CD14-positive monocyte (primary cell): ENCODE measurements around the gene ITGB6. TPM values are rescaled to one million over a fixed set of nuclear protein-coding genes. Genes with fewer than 3 reads are reported as not detected.
"Not testable (repeated sequence)": the region's sequence is repeated elsewhere in the genome, so short reads cannot be mapped to it uniquely, and the experiment has no call there.

Source experiments
- DNase-seq, 3 donors: peaks; one replicate each; pipeline ENCODE4 v3.0.0-alpha.2; 2011 to 2022
- H2AFZ ChIP-seq: 2 replicates; pipeline ENCODE4 v1.6.0; 2012; ENCODE audit warnings: mild to moderate bottlenecking, low read depth, low read length, inconsistent platforms; ENCODE audit not compliant: insufficient read depth, poor library complexity, severe bottlenecking
- H3K27ac ChIP-seq, 2 donors: 1 replicate in 1 of 2; 2 replicates in 1 of 2; pipeline ENCODE4 v1.5.1; 2012 to 2013; ENCODE audit warnings: low read length in 2 of 2, control low read depth in 1 of 2, inconsistent platforms in 1 of 2, low read depth in 1 of 2, mild to moderate bottlenecking in 1 of 2
- H3K27me3 ChIP-seq, 2 donors: one replicate each; pipeline versions ENCODE4 v1.6.0 to v1.6.1; 2011 to 2013; ENCODE audit warnings: low read length in 2 of 2; ENCODE audit not compliant: control insufficient read depth in 2 of 2, insufficient read depth in 2 of 2
- H3K36me3 ChIP-seq, 2 donors: replicated peaks in 1 of 2; 1 replicate in 1 of 2; 2 replicates in 1 of 2; pipeline versions ENCODE4 v1.5.1 to v1.6.1; 2012 to 2013; ENCODE audit warnings: low read length in 2 of 2, control low read depth in 1 of 2, inconsistent platforms in 1 of 2, mild to moderate bottlenecking in 1 of 2; ENCODE audit not compliant: insufficient read depth in 2 of 2, control insufficient read depth in 1 of 2
- H3K4me1 ChIP-seq, 2 donors: 1 replicate in 1 of 2; 2 replicates in 1 of 2; pipeline versions ENCODE4 v1.5.1 to v1.6.1; 2012 to 2013; ENCODE audit warnings: low read length in 2 of 2, control low read depth in 1 of 2, inconsistent platforms in 1 of 2, mild to moderate bottlenecking in 1 of 2, moderate library complexity in 1 of 2; ENCODE audit not compliant: insufficient read depth in 2 of 2, control insufficient read depth in 1 of 2
- H3K4me2 ChIP-seq: replicated peaks from 2 replicates; pipeline ENCODE3; 2012; ENCODE audit warnings: low read length, moderate library complexity, mild to moderate bottlenecking; ENCODE audit not compliant: poor library complexity, severe bottlenecking; ENCODE audit errors: extremely low read depth
- H3K4me3 ChIP-seq, 3 experiments: fragments of 200-600 bp in 1 of 3; sonication (generic) in 1 of 3; replicated peaks in 1 of 3; 1 replicate in 2 of 3; 2 replicates in 1 of 3; pipeline ENCODE4 v1.5.1; 2011 to 2013; ENCODE audit warnings: low read length in 3 of 3, mild to moderate bottlenecking in 3 of 3, control low read depth in 2 of 3, low read depth in 2 of 3, inconsistent platforms in 1 of 3, moderate library complexity in 1 of 3
- H3K79me2 ChIP-seq: 2 replicates; pipeline ENCODE4 v1.6.0; 2012; ENCODE audit warnings: mild to moderate bottlenecking, control low read depth, inconsistent platforms, low read length, moderate library complexity; ENCODE audit not compliant: insufficient read depth
- H3K9ac ChIP-seq: 2 replicates; pipeline ENCODE4 v1.6.0; 2017; ENCODE audit warnings: low read length, mild to moderate bottlenecking; ENCODE audit not compliant: insufficient read depth, poor library complexity, severe bottlenecking
- H3K9me3 ChIP-seq, 2 donors: replicated peaks in 1 of 2; 1 replicate in 1 of 2; 2 replicates in 1 of 2; pipeline versions ENCODE4 v1.5.1 to v1.6.1; 2012 to 2013; ENCODE audit warnings: low read length in 2 of 2, control low read depth in 1 of 2; ENCODE audit not compliant: control insufficient read depth in 1 of 2, insufficient read depth in 1 of 2
- H4K20me1 ChIP-seq: 2 replicates; pipeline ENCODE4 v1.6.0; 2012; ENCODE audit warnings: mild to moderate bottlenecking, low read length, control low read depth, moderate library complexity; ENCODE audit not compliant: insufficient read depth
- H3K27ac Mint-ChIP-seq, 7 donors: one replicate each; pipeline ENCODE4 v1.8.0; 2020; ENCODE audit warnings: mild to moderate bottlenecking in 7 of 7, mixed read lengths in 7 of 7, moderate library complexity in 6 of 7, inconsistent platforms in 2 of 7
- H3K27me3 Mint-ChIP-seq, 3 donors: one replicate each; pipeline ENCODE4 v1.8.0; 2021 to 2022; ENCODE audit warnings: low read depth in 3 of 3, mild to moderate bottlenecking in 3 of 3, mixed read lengths in 3 of 3, moderate library complexity in 3 of 3, inconsistent platforms in 1 of 3
- H3K36me3 Mint-ChIP-seq, 2 donors: one replicate each; pipeline ENCODE4 v1.8.0; 2020; ENCODE audit warnings: mixed read lengths in 2 of 2, inconsistent platforms in 1 of 2, mild to moderate bottlenecking in 1 of 2
- H3K4me1 Mint-ChIP-seq: one replicate; pipeline ENCODE4 v1.8.0; 2020; ENCODE audit warnings: mild to moderate bottlenecking, mixed read lengths
- H3K4me3 Mint-ChIP-seq, 2 donors: one replicate each; pipeline ENCODE4 v1.8.0; 2020; ENCODE audit warnings: mild to moderate bottlenecking in 2 of 2, mixed read lengths in 2 of 2, moderate library complexity in 1 of 2
- H3K9me3 Mint-ChIP-seq, 7 donors: one replicate each; pipeline ENCODE4 v1.8.0; 2020 to 2022; ENCODE audit warnings: mixed read lengths in 7 of 7, mild to moderate bottlenecking in 6 of 7, moderate library complexity in 6 of 7, inconsistent platforms in 2 of 7
- WGBS: methylation state at CpG from one replicate; pipeline ENCODE4 v1.1.5; 2013; ENCODE audit warnings: missing lambda C conversion rate; ENCODE audit not compliant: insufficient coverage; 5-methylcytosine and 5-hydroxymethylcytosine counted together
- intact Hi-C, 2 donors: fragments of 100-400 bp; cut with micrococcal nuclease; formaldehyde crosslinking; loops; one replicate each; pipeline versions ENCODE4 v1.15.0 to v1.15.1; 2023
- polyA plus RNA-seq, 3 donors: library from polyadenylated mRNA; depleted of rRNA in 1 of 3; unstranded in 2 of 3; stranded (reverse) in 1 of 3; fragments of 300-500 nt in 2 of 3; fragments of >200 nt in 1 of 3; fragmentation: Illumina TruSeq in 2 of 3; gene quantifications; 1 replicate in 2 of 3; 2 replicates in 1 of 3; pipeline ENCODE4 v1.2.3, GENCODE V29; 2012 to 2021
- TF ChIP-seq, protein P1 (sequence below): fragments of 200-600 bp; IDR thresholded peaks from one replicate; pipeline ENCODE4 v1.8.0; 2022; ENCODE audit warnings: antibody characterized with exemption, mild to moderate bottlenecking

ITGB6 gene
- polyA plus RNA-seq, 3 donors = not detected

DNA sequence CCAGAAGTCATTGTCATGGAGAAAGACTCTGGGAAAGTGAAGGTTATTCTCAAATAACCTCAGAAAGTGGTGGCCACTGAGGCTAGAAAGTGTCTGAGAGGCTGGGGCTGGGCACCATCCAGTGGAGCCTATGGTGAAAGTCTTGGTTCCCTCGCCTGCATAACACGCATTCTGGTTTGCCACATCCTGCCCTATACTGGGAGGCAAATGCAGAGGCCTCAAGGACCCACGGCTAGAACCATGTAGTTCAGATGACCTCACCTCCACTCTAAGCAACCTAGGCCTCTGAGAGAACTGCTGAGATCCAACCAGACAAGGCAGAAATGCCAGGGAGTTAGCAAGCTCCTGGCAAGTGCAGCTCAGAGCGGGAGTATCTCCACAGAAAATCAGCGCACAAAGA, 5.1 kb downstream of the ITGB6 start:
- Histone ChIP-seq H4K20me1 (no peaks in the 10 kb centered on the region), H3K36me3 (no peaks in the 10 kb centered on the region), H3K4me2 (no peak overlapping the region), H3K4me1 (no peaks in the 10 kb centered on the region), H3K4me3 (no peak overlapping the region), H2AFZ (no peak overlapping the region), H3K9me3 (no peaks in the 10 kb centered on the region), H3K9ac (no peak overlapping the region), H3K79me2 (no peaks in the 10 kb centered on the region), H3K27me3 (no peaks in the 10 kb centered on the region), H3K27ac (no peak overlapping the region)
- intact Hi-C loops = no loop called here
- TF ChIP-seq, protein P1, sequence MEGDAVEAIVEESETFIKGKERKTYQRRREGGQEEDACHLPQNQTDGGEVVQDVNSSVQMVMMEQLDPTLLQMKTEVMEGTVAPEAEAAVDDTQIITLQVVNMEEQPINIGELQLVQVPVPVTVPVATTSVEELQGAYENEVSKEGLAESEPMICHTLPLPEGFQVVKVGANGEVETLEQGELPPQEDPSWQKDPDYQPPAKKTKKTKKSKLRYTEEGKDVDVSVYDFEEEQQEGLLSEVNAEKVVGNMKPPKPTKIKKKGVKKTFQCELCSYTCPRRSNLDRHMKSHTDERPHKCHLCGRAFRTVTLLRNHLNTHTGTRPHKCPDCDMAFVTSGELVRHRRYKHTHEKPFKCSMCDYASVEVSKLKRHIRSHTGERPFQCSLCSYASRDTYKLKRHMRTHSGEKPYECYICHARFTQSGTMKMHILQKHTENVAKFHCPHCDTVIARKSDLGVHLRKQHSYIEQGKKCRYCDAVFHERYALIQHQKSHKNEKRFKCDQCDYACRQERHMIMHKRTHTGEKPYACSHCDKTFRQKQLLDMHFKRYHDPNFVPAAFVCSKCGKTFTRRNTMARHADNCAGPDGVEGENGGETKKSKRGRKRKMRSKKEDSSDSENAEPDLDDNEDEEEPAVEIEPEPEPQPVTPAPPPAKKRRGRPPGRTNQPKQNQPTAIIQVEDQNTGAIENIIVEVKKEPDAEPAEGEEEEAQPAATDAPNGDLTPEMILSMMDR = no peak
- 60% methylated on average over 3 of the region's 5 CpGs for WGBS
- no peaks in the 10 kb centered on the region for H3K4me1 Mint-ChIP-seq
- no peaks in the 10 kb centered on the region for H3K9me3 Mint-ChIP-seq
- H3K36me3 Mint-ChIP-seq = no peaks in the 10 kb centered on the region
- no peak overlapping the region for H3K27ac Mint-ChIP-seq
- H3K4me3 Mint-ChIP-seq = no peak overlapping the region
- no peak for DNase-seq
- peaks cover 0 to 3% (median 2%) of the 10 kb centered on the region in 3 donors for H3K27me3 Mint-ChIP-seq

DNA sequence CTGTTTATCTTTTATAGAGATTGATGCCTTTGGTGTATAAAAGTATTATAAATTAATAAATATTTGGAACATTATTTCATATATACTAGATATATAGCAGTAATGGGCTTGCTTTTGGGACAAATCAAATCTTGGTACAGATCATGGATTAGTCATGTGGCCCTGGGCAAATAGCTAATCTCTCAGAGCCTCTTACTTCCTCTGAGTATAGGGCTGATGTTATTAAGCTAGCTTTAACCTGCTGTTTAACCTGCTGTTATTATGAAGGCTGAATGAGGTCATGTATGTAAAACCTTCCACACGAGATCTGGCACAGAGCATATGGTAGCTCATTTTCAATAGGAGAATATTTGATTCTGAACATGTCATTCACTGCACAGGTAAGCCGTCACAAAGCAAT, 5.7 kb downstream of the ITGB6 start:
- no peak overlapping the region for H3K4me3 Mint-ChIP-seq
- intact Hi-C loops = no loop called here
- H3K36me3 Mint-ChIP-seq = no peaks in the 10 kb centered on the region

GRCh38 chr2:160181146-160181836, 18.8 kb downstream of the ITGB6 start:
- H3K9ac ChIP-seq, DNase-seq, H3K36me3 ChIP-seq, H3K9me3 ChIP-seq, H3K4me3 ChIP-seq, H3K27ac ChIP-seq, H4K20me1 ChIP-seq, H3K27me3 ChIP-seq, H3K79me2 ChIP-seq, H3K36me3 Mint-ChIP-seq, intact Hi-C loops, H3K4me1 ChIP-seq, H3K4me2 ChIP-seq, H3K4me3 Mint-ChIP-seq, H3K4me1 Mint-ChIP-seq, H3K27me3 Mint-ChIP-seq: not testable (repeated sequence)
- Mint-ChIP-seq H3K9me3 (peaks cover 3 to 15% (median 7%) of the 10 kb centered on the region in 7 donors), H3K27ac (peak overlapping the region in 2 of 7 donors; percentile 52 to 85)
- H2AFZ ChIP-seq = peak overlapping the region; percentile 61
- 65% methylated on average over 7 of the region's 11 CpGs for WGBS

More for the DNA sequence above, 5.7 kb downstream of the ITGB6 start:
- H3K27ac Mint-ChIP-seq = no peak overlapping the region
- TF ChIP-seq, protein P1 = no peak
- Histone ChIP-seq H3K9me3 (no peaks in the 10 kb centered on the region), H3K4me3 (no peak overlapping the region), H3K36me3 (no peaks in the 10 kb centered on the region), H3K27ac (no peak overlapping the region), H3K27me3 (no peaks in the 10 kb centered on the region), H3K9ac (no peak overlapping the region), H3K4me2 (no peak overlapping the region), H3K4me1 (no peaks in the 10 kb centered on the region), H2AFZ (no peak overlapping the region), H3K79me2 (no peaks in the 10 kb centered on the region), H4K20me1 (no peaks in the 10 kb centered on the region)
- WGBS = no CpG with 5 or more reads among the region's 2 CpGs
- no peak for DNase-seq
- H3K27me3 Mint-ChIP-seq = peaks cover 0 to 3% (median 2%) of the 10 kb centered on the region in 3 donors
- no peaks in the 10 kb centered on the region for H3K9me3 Mint-ChIP-seq
- no peaks in the 10 kb centered on the region for H3K4me1 Mint-ChIP-seq
